Loucy (cell line): ENCODE data around the gene STK35.

Experiments
- H2AFZ ChIP-seq: fragments of 200-600 bp; sonication (generic); 2 replicates; pipeline ENCODE4 v1.6.0; 2016; ENCODE audit warnings: antibody characterized with exemption, mild to moderate bottlenecking, low read length, moderate library complexity
- H3F3A ChIP-seq: fragments of 200-600 bp; 2 replicates; pipeline ENCODE4 v1.6.0; 2016; ENCODE audit warnings: antibody characterized with exemption, low read depth, mild to moderate bottlenecking
- H3K27me3 ChIP-seq: fragments of 200-600 bp; sonication (generic); 2 replicates; pipeline ENCODE4 v1.6.1; 2014; ENCODE audit warnings: low read length, mild to moderate bottlenecking; ENCODE audit not compliant: insufficient read depth, poor library complexity, severe bottlenecking
- H3K36me3 ChIP-seq: fragments of 200-600 bp; sonication (generic); 2 replicates; pipeline ENCODE4 v1.6.1; 2016; ENCODE audit warnings: low read length; ENCODE audit not compliant: insufficient read depth
- H3K4me1 ChIP-seq: fragments of 200-600 bp; sonication (generic); 2 replicates; pipeline ENCODE4 v1.5.1; 2014; ENCODE audit warnings: low read length, mild to moderate bottlenecking; ENCODE audit not compliant: insufficient read depth, poor library complexity, severe bottlenecking
- H3K4me2 ChIP-seq: fragments of 200-600 bp; sonication (generic); 2 replicates; pipeline ENCODE4 v1.6.0; 2014; ENCODE audit warnings: antibody characterized with exemption, low read length, low read depth, mild to moderate bottlenecking; ENCODE audit not compliant: poor library complexity, severe bottlenecking
- H3K4me3 ChIP-seq: fragments of 200-600 bp; sonication (generic); 2 replicates; pipeline ENCODE4 v1.5.1; 2014; ENCODE audit warnings: low read length, mild to moderate bottlenecking, mixed read lengths; ENCODE audit not compliant: poor library complexity, severe bottlenecking
- H3K79me2 ChIP-seq: fragments of 200-600 bp; sonication (generic); 2 replicates; pipeline ENCODE4 v1.6.1; 2014; ENCODE audit warnings: low read length; ENCODE audit not compliant: insufficient read depth
- H3K9ac ChIP-seq: fragments of 200-600 bp; sonication (generic); 2 replicates; pipeline ENCODE4 v1.6.0; 2014; ENCODE audit warnings: mild to moderate bottlenecking, low read depth, low read length, moderate library complexity; ENCODE audit not compliant: poor library complexity, severe bottlenecking
- H3K9me2 ChIP-seq: fragments of 200-600 bp; sonication (generic); replicated peaks from 2 replicates; pipeline ENCODE4 v1.6.1; 2016; ENCODE audit warnings: low read depth, low read length, mixed read lengths
- H3K9me3 ChIP-seq: fragments of 200-600 bp; sonication (generic); 2 replicates; pipeline ENCODE4 v1.6.1; 2014; ENCODE audit warnings: mild to moderate bottlenecking, antibody characterized with exemption, low read length, low read depth; ENCODE audit not compliant: insufficient read depth
- H4K20me1 ChIP-seq: fragments of 200-600 bp; sonication (generic); 2 replicates; pipeline ENCODE4 v1.6.0; 2014; ENCODE audit warnings: antibody characterized with exemption, low read length, mild to moderate bottlenecking; ENCODE audit not compliant: insufficient read depth, poor library complexity, severe bottlenecking
- EZH2phosphoT487 ChIP-seq: fragments of 200-600 bp; IDR thresholded peaks from 2 replicates; pipeline ENCODE4 v1.6.1; 2018; ENCODE audit warnings: antibody characterized with exemption, mild to moderate bottlenecking, moderate library complexity, borderline replicate concordance
- TF ChIP-seq, protein P1 (sequence below): fragments of 200-600 bp; sonication (generic); conservative IDR thresholded peaks from 2 replicates; pipeline ENCODE4 v1.5.1; 2014; ENCODE audit warnings: mild to moderate bottlenecking, antibody characterized with exemption, low read length

Gene STK35

DNA sequence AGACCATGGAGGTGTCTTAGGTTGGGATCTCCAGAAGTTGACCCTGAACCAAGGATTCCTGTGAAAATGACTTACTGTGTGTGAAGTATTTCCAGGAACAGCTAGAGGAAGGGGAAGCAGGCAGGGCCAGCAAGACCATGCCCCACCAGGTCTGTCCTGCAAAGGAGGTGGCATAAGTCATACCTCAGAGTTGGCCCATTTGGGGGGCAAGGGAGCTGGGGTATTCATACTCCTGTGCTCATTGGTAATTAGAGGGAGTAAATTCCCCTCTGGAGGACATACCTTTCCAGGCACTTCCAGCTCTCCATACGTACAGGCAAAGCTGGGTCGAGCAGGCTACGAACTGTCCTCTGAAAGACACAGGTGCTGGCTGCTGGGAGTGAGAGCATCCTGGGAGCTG lies 72.4 kb downstream of the STK35 start:
- Histone ChIP-seq H3K4me2 (no peak overlapping the region), H3K9ac (no peak overlapping the region), H3K36me3 (no peaks in the 10 kb centered on the region), H3F3A (no peaks in the 10 kb centered on the region), H3K9me2 (no peaks in the 10 kb centered on the region), H3K9me3 (no peaks in the 10 kb centered on the region), H4K20me1 (no peaks in the 10 kb centered on the region), H3K4me3 (no peak overlapping the region), H3K27me3 (no peaks in the 10 kb centered on the region), H2AFZ (no peak overlapping the region), H3K4me1 (peaks cover 2% of the 10 kb centered on the region), H3K79me2 (no peaks in the 10 kb centered on the region)
- no peak for TF ChIP-seq EZH2phosphoT487

DNA sequence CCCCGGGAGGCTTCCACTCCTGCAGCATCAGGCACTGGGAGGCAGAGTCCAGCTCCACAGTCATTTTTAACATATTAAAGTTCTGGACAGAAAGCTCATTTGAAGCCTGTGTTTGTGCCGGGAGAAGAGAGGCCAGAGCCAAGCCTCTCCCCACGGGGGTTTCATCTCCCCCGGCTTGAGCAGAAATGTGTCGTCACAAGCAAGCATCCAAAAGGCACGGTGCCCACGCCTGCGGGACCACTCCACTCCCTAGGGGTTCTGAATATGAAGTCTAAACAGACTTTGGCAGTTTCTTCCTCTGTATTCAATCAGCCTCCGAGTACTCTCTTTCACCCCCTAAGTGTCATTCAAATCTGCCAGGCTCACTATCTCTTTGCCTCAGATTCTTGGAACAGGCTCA lies 75.3 kb downstream of the STK35 start:
- Histone ChIP-seq H4K20me1 (no peaks in the 10 kb centered on the region), H3K4me1 (peaks cover 2% of the 10 kb centered on the region), H3K79me2 (no peaks in the 10 kb centered on the region), H3K4me3 (no peak overlapping the region), H3K36me3 (no peaks in the 10 kb centered on the region), H3K9me3 (no peaks in the 10 kb centered on the region), H3K9me2 (no peaks in the 10 kb centered on the region), H3K9ac (no peak overlapping the region), H2AFZ (no peak overlapping the region), H3F3A (no peaks in the 10 kb centered on the region), H3K27me3 (no peaks in the 10 kb centered on the region), H3K4me2 (no peak overlapping the region)
- TF ChIP-seq, protein P1, sequence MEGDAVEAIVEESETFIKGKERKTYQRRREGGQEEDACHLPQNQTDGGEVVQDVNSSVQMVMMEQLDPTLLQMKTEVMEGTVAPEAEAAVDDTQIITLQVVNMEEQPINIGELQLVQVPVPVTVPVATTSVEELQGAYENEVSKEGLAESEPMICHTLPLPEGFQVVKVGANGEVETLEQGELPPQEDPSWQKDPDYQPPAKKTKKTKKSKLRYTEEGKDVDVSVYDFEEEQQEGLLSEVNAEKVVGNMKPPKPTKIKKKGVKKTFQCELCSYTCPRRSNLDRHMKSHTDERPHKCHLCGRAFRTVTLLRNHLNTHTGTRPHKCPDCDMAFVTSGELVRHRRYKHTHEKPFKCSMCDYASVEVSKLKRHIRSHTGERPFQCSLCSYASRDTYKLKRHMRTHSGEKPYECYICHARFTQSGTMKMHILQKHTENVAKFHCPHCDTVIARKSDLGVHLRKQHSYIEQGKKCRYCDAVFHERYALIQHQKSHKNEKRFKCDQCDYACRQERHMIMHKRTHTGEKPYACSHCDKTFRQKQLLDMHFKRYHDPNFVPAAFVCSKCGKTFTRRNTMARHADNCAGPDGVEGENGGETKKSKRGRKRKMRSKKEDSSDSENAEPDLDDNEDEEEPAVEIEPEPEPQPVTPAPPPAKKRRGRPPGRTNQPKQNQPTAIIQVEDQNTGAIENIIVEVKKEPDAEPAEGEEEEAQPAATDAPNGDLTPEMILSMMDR, result no peak
- TF ChIP-seq EZH2phosphoT487, result no peak

DNA sequence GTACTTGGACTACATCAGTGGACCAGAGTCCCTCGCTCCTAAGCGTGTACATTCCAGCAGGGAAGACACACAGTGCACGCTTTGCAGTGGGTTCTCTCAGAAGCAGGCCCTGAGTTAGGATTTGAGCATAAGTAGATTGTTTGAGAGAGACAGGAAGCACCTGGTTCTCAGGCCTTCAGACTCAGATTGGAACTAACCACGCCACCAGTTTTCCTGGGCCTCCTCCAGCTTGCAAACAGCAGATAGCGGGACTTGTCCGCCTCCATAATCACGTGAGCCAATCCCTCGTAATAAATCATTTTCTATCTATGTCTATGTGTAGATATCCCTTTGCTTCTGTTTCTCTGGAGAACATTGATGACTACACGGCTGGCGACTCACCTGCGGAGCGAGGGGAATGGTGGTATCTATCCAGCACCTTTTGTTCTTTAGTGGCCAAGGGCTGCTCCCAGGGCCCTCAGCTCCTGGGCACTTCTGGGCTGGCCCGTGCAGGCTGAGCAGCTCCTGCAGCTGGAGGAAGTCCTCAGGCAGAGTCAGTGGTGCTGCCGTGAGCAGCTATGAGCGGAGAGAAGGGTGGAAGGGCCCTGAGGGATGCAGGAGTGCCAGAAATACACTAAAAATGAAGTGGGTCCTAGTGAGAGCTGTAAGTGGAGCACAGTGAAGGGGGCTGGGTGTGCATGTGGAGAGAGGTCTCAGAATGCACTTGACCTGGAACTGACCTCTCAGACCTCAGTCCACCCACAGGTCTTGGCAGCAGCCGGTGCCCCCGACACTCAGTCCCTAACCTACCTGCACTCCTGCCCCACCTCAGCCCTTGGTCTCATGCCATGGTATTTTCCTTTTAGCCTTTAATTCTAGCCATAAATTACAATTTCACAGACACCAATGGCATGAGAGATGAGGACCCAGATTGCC lies 76.9 kb downstream of the STK35 start:
- TF ChIP-seq EZH2phosphoT487, result no peak
- TF ChIP-seq, protein P1, result no peak
- H3K9me2 ChIP-seq, result no peaks in the 10 kb centered on the region
- no peak overlapping the region for H3K9ac ChIP-seq
- H3K36me3 ChIP-seq, result no peaks in the 10 kb centered on the region
- no peak overlapping the region for H3K4me3 ChIP-seq
- H3K4me1 ChIP-seq, result no peaks in the 10 kb centered on the region
- no peaks in the 10 kb centered on the region for H3F3A ChIP-seq
- H3K4me2 ChIP-seq, result no peak overlapping the region
- no peak overlapping the region for H2AFZ ChIP-seq
- no peaks in the 10 kb centered on the region for H3K79me2 ChIP-seq
- H3K9me3 ChIP-seq, result no peaks in the 10 kb centered on the region
- no peaks in the 10 kb centered on the region for H3K27me3 ChIP-seq
- no peaks in the 10 kb centered on the region for H4K20me1 ChIP-seq

DNA sequence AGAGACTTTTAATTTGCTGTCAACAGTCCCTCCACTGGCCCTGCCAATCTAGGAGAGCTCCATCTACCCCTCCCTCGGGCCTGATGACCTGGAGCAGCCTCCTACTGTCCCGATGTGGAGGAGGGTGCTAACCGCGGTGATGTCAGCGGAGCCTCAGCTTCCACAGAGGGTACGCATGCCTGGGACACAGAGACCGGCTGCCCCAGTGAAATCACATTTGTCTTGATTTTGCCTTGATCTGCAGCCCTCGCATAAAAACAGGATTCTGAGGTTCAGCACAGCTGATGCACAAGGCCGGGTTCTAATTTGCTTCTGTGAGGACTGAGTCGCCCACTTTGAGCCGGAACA lies 77.6 kb downstream of the STK35 start:
- no peaks in the 10 kb centered on the region for H3K27me3 ChIP-seq
- no peaks in the 10 kb centered on the region for H4K20me1 ChIP-seq
- no peaks in the 10 kb centered on the region for H3K9me2 ChIP-seq
- no peak for TF ChIP-seq EZH2phosphoT487
- TF ChIP-seq, protein P1, result no peak
- H3K36me3 ChIP-seq, result no peaks in the 10 kb centered on the region
- no peak overlapping the region for H3K4me3 ChIP-seq
- H3K9me3 ChIP-seq, result no peaks in the 10 kb centered on the region
- H2AFZ ChIP-seq, result no peak overlapping the region
- H3K79me2 ChIP-seq, result no peaks in the 10 kb centered on the region
- H3F3A ChIP-seq, result no peaks in the 10 kb centered on the region
- no peak overlapping the region for H3K9ac ChIP-seq
- H3K4me1 ChIP-seq, result no peaks in the 10 kb centered on the region
- H3K4me2 ChIP-seq, result no peak overlapping the region
